ENCODE measurements around the gene KLHL29.

- no peak for TF ChIP-seq CTCF (IDR thresholded peaks at IDR 0.05; ENCODE audit: low read length)
- TF ChIP-seq EZH2 (optimal IDR thresholded peaks at IDR 0.05; ENCODE audit: low read depth, low read length) = no peak
- TF ChIP-seq EZH2phosphoT487 (IDR thresholded peaks at IDR 0.05; ENCODE audit: low read length) = no peak
Measured at GRCh38 chr2:23636426-23636825, 251.4 kb downstream of the KLHL29 start.
